Fibroblast of lung (primary cell): ENCODE measurements around the gene C20orf144. TPM values are rescaled to one million over a fixed set of nuclear protein-coding genes. Genes with fewer than 3 reads are reported as not detected.

ENCODE experiments used
- DNase-seq, 2 donors: peaks; one replicate each; pipeline versions ENCODE4 v3.0.0 to v3.0.0-alpha.2; 2010; ENCODE audit warnings: low read depth in 2 of 2
- H2AFZ ChIP-seq: 2 replicates; pipeline ENCODE4 v1.5.1; 2012; ENCODE audit warnings: low read length, control low read depth, inconsistent platforms
- H3K27ac ChIP-seq: 2 replicates; pipeline ENCODE4 v1.5.1; 2011; ENCODE audit warnings: low read length, control low read depth; ENCODE audit not compliant: insufficient read depth
- H3K27me3 ChIP-seq: 2 replicates; pipeline ENCODE4 v1.5.1; 2011; ENCODE audit warnings: mild to moderate bottlenecking, low read length; ENCODE audit not compliant: control insufficient read depth, insufficient read depth
- H3K36me3 ChIP-seq: 2 replicates; pipeline ENCODE4 v1.5.1; 2011; ENCODE audit warnings: low read length; ENCODE audit not compliant: control insufficient read depth, insufficient read depth
- H3K4me1 ChIP-seq: 2 replicates; pipeline ENCODE4 v1.5.1; 2011; ENCODE audit warnings: low read length; ENCODE audit not compliant: control insufficient read depth, insufficient read depth; ENCODE audit errors: extremely low read depth
- H3K4me2 ChIP-seq: 2 replicates; pipeline ENCODE4 v1.5.1; 2011; ENCODE audit warnings: low read length, control low read depth; ENCODE audit not compliant: insufficient read depth; ENCODE audit errors: extremely low read depth
- H3K4me3 ChIP-seq, 4 experiments: fragments of 200-600 bp in 1 of 4; sonication (generic) in 1 of 4; replicated peaks in 1 of 4; 2 replicates each; pipeline ENCODE4 v1.5.1; 2011 to 2016; ENCODE audit warnings: low read length in 4 of 4, low read depth in 3 of 4, mild to moderate bottlenecking in 3 of 4, control low read depth in 2 of 4, inconsistent platforms in 1 of 4, mixed read lengths in 1 of 4; ENCODE audit not compliant: insufficient read depth in 1 of 4; ENCODE audit errors: control extremely low read depth in 1 of 4
- H3K79me2 ChIP-seq: 2 replicates; pipeline ENCODE4 v1.5.1; 2012; ENCODE audit warnings: mild to moderate bottlenecking, low read length, inconsistent platforms; ENCODE audit not compliant: control insufficient read depth, insufficient read depth
- H3K9ac ChIP-seq: 2 replicates; pipeline ENCODE4 v1.5.1; 2011; ENCODE audit warnings: mild to moderate bottlenecking, low read length, control low read depth; ENCODE audit not compliant: insufficient read depth
- H3K9me3 ChIP-seq: 2 replicates; pipeline ENCODE4 v1.5.1; 2012; ENCODE audit warnings: low read depth, low read length; ENCODE audit not compliant: control insufficient read depth, insufficient read depth
- H4K20me1 ChIP-seq: 2 replicates; pipeline ENCODE4 v1.5.1; 2011; ENCODE audit warnings: low read length; ENCODE audit not compliant: control insufficient read depth, insufficient read depth; ENCODE audit errors: extremely low read depth
- CTCF ChIP-seq, 2 donors: IDR thresholded peaks in 1 of 2; conservative IDR thresholded peaks in 1 of 2; 1 replicate in 1 of 2; 2 replicates in 1 of 2; pipeline ENCODE4 v1.5.1; 2011 to 2012; ENCODE audit warnings: low read length in 2 of 2, control low read depth in 1 of 2, inconsistent platforms in 1 of 2, low read depth in 1 of 2, mild to moderate bottlenecking in 1 of 2
- EZH2 ChIP-seq: IDR thresholded peaks from 2 replicates; pipeline ENCODE4 v1.5.1; 2012; ENCODE audit warnings: low read length, control low read depth, mild to moderate bottlenecking; ENCODE audit errors: missing control alignments
- polyA plus RNA-seq, 2 donors: library from polyadenylated mRNA; depleted of rRNA in 1 of 2; stranded (reverse) in 1 of 2; unstranded in 1 of 2; fragments of >200 nt; gene quantifications; 2 replicates each; pipeline ENCODE4 v1.2.1, GENCODE V29; 2011 to 2012; ENCODE audit warnings: missing spikeins in 1 of 2
- total RNA-seq: library from RNA; depleted of rRNA; stranded (reverse); fragments of >200 nt; gene quantifications from 2 replicates; pipeline ENCODE4 v1.2.1, GENCODE V29; 2014

The C20orf144 gene
- total and polyA plus RNA-seq, 2 donors (not counting 1 experiment from before 2014, with no cell fraction given): 0.10 to 0.17 TPM

- no peaks in the 10 kb centered on the region for H3K27me3 ChIP-seq
- no peaks in the 10 kb centered on the region for H3K79me2 ChIP-seq
- H3K4me2 ChIP-seq: no peak overlapping the region
- H3K27ac ChIP-seq: no peak overlapping the region
- H3K4me1 ChIP-seq: peaks cover 2% of the 10 kb centered on the region
- no peak overlapping the region for H3K4me3 ChIP-seq
- no peak overlapping the region for H2AFZ ChIP-seq
- H4K20me1 ChIP-seq: no peaks in the 10 kb centered on the region
- no peaks in the 10 kb centered on the region for H3K9me3 ChIP-seq
- H3K36me3 ChIP-seq: no peaks in the 10 kb centered on the region
- no peak overlapping the region for H3K9ac ChIP-seq
- DNase-seq: no peak
- TF ChIP-seq CTCF (conservative IDR thresholded peaks at IDR 0.05 in 1 of 2, IDR thresholded peaks at IDR 0.05 in 1 of 2; ENCODE audit: low read depth in 1 of 2, low read length in 2 of 2) (no peak), EZH2 (no peak)
Measured at GRCh38 chr20:33650753-33651561, 11.2 kb upstream of the C20orf144 start.

- Histone ChIP-seq H2AFZ (no peak overlapping the region), H3K27ac (no peak overlapping the region), H3K79me2 (no peaks in the 10 kb centered on the region), H3K9me3 (no peaks in the 10 kb centered on the region), H3K36me3 (no peaks in the 10 kb centered on the region), H3K9ac (no peak overlapping the region), H3K4me1 (peaks cover 2% of the 10 kb centered on the region), H3K4me2 (no peak overlapping the region), H3K4me3 (no peak overlapping the region), H4K20me1 (no peaks in the 10 kb centered on the region), H3K27me3 (no peaks in the 10 kb centered on the region)
- DNase-seq: peak in 1 of 2 donors; percentile 14
- TF ChIP-seq EZH2: no peak
- no peak for TF ChIP-seq CTCF (conservative IDR thresholded peaks at IDR 0.05 in 1 of 2, IDR thresholded peaks at IDR 0.05 in 1 of 2; ENCODE audit: low read depth in 1 of 2, low read length in 2 of 2)
Measured at GRCh38 chr20:33651562-33652048, 10.5 kb upstream of the C20orf144 start.

GRCh38 chr20:33653218-33653899 lies 8.8 kb upstream of the C20orf144 start:
- Histone ChIP-seq H3K4me2 (peak overlapping the region; percentile 21), H2AFZ (no peak overlapping the region), H3K9ac (no peak overlapping the region), H3K36me3 (peaks cover 3% of the 10 kb centered on the region), H3K4me3 (peak overlapping the region in 2 of 4 experiments; percentile 17 to 18), H4K20me1 (no peaks in the 10 kb centered on the region), H3K79me2 (no peaks in the 10 kb centered on the region), H3K27me3 (no peaks in the 10 kb centered on the region), H3K9me3 (no peaks in the 10 kb centered on the region), H3K4me1 (peaks cover 2% of the 10 kb centered on the region), H3K27ac (no peak overlapping the region)
- DNase-seq: peak; percentile 46 to 74
- TF ChIP-seq EZH2: no peak
- TF ChIP-seq CTCF (conservative IDR thresholded peaks at IDR 0.05 in 1 of 2, IDR thresholded peaks at IDR 0.05 in 1 of 2; ENCODE audit: low read depth in 1 of 2, low read length in 2 of 2): peak; percentile 92 to 94
